Measurements from ENCODE around the gene CLNK.

- TF ChIP-seq, protein P1, sequence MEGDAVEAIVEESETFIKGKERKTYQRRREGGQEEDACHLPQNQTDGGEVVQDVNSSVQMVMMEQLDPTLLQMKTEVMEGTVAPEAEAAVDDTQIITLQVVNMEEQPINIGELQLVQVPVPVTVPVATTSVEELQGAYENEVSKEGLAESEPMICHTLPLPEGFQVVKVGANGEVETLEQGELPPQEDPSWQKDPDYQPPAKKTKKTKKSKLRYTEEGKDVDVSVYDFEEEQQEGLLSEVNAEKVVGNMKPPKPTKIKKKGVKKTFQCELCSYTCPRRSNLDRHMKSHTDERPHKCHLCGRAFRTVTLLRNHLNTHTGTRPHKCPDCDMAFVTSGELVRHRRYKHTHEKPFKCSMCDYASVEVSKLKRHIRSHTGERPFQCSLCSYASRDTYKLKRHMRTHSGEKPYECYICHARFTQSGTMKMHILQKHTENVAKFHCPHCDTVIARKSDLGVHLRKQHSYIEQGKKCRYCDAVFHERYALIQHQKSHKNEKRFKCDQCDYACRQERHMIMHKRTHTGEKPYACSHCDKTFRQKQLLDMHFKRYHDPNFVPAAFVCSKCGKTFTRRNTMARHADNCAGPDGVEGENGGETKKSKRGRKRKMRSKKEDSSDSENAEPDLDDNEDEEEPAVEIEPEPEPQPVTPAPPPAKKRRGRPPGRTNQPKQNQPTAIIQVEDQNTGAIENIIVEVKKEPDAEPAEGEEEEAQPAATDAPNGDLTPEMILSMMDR (IDR thresholded peaks at IDR 0.05) = no peak
- no peak for TF ChIP-seq POLR2A (IDR thresholded peaks at IDR 0.05)
These were observed 174.8 kb downstream of the CLNK start for GRCh38 chr4:10509733-10510132.
